Uterus (tissue), 2 donors: Measurements from ENCODE around the gene KIRREL2.

Experiments
- POLR2A ChIP-seq, 2 donors: fragments of 450-650 bp; IDR thresholded peaks; one replicate each; pipeline ENCODE4 v1.6.1; 2016; ENCODE audit warnings: antibody characterized with exemption in 2 of 2, mild to moderate bottlenecking in 1 of 2, moderate library complexity in 1 of 2
- TF ChIP-seq, protein P1 (sequence below), 4 experiments: fragments of 200-600 bp in 2 of 4; fragments of 450-650 bp in 2 of 4; sonication (generic) in 2 of 4; IDR thresholded peaks; one replicate each; pipeline ENCODE4 v1.5.1; 2016 to 2019; ENCODE audit warnings: antibody characterized with exemption in 4 of 4, mild to moderate bottlenecking in 2 of 4, moderate library complexity in 1 of 4

DNA sequence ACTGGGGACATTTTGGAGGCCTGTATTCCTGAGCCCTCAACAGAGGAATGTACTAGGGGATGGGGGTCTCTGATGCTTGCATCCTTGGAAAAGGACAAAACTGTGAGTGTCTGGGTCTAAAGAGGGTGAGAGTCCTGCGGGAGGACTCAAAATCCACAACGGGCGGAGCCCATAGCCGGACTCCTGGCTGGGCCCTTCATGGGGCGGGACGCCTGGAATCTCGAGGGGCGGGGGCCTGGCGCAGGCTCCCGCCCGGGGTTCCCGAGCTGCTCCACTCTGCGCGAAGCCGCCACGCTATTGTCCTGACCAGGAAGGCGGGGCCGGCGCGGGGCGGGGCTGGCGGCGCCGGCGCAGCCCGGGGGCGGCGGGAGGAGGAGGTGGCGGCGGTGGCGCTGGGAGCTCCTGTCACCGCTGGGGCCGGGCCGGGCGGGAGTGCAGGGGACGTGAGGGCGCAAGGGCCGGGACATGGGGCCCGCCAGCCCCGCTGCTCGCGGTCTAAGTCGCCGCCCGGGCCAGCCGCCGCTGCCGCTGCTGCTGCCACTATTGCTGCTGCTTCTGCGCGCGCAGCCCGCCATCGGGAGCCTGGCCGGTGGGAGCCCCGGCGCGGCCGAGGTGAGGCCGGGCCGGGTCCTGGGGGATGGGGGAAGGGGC is 11.6 kb downstream of the KIRREL2 start, which contains the start of gene APLP1:
- TF ChIP-seq, protein P1, sequence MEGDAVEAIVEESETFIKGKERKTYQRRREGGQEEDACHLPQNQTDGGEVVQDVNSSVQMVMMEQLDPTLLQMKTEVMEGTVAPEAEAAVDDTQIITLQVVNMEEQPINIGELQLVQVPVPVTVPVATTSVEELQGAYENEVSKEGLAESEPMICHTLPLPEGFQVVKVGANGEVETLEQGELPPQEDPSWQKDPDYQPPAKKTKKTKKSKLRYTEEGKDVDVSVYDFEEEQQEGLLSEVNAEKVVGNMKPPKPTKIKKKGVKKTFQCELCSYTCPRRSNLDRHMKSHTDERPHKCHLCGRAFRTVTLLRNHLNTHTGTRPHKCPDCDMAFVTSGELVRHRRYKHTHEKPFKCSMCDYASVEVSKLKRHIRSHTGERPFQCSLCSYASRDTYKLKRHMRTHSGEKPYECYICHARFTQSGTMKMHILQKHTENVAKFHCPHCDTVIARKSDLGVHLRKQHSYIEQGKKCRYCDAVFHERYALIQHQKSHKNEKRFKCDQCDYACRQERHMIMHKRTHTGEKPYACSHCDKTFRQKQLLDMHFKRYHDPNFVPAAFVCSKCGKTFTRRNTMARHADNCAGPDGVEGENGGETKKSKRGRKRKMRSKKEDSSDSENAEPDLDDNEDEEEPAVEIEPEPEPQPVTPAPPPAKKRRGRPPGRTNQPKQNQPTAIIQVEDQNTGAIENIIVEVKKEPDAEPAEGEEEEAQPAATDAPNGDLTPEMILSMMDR (IDR thresholded peaks at IDR 0.05), result no peak
- no peak for TF ChIP-seq POLR2A (IDR thresholded peaks at IDR 0.05)
